CD14-positive monocyte (primary cell): Measurements from ENCODE around the gene FCHO2. TPM values are rescaled to one million over a fixed set of nuclear protein-coding genes. Genes with fewer than 3 reads are reported as not detected.

Experiments
- DNase-seq, 3 donors: peaks; one replicate each; pipeline ENCODE4 v3.0.0-alpha.2; 2011 to 2022
- H2AFZ ChIP-seq: 2 replicates; pipeline ENCODE4 v1.6.0; 2012; ENCODE audit warnings: mild to moderate bottlenecking, low read depth, low read length, inconsistent platforms; ENCODE audit not compliant: insufficient read depth, poor library complexity, severe bottlenecking
- H3K27ac ChIP-seq, 2 donors: 1 replicate in 1 of 2; 2 replicates in 1 of 2; pipeline ENCODE4 v1.5.1; 2012 to 2013; ENCODE audit warnings: low read length in 2 of 2, control low read depth in 1 of 2, inconsistent platforms in 1 of 2, low read depth in 1 of 2, mild to moderate bottlenecking in 1 of 2
- H3K27me3 ChIP-seq, 2 donors: one replicate each; pipeline versions ENCODE4 v1.6.0 to v1.6.1; 2011 to 2013; ENCODE audit warnings: low read length in 2 of 2; ENCODE audit not compliant: control insufficient read depth in 2 of 2, insufficient read depth in 2 of 2
- H3K36me3 ChIP-seq, 2 donors: replicated peaks in 1 of 2; 1 replicate in 1 of 2; 2 replicates in 1 of 2; pipeline versions ENCODE4 v1.5.1 to v1.6.1; 2012 to 2013; ENCODE audit warnings: low read length in 2 of 2, control low read depth in 1 of 2, inconsistent platforms in 1 of 2, mild to moderate bottlenecking in 1 of 2; ENCODE audit not compliant: insufficient read depth in 2 of 2, control insufficient read depth in 1 of 2
- H3K4me1 ChIP-seq, 2 donors: 1 replicate in 1 of 2; 2 replicates in 1 of 2; pipeline versions ENCODE4 v1.5.1 to v1.6.1; 2012 to 2013; ENCODE audit warnings: low read length in 2 of 2, control low read depth in 1 of 2, inconsistent platforms in 1 of 2, mild to moderate bottlenecking in 1 of 2, moderate library complexity in 1 of 2; ENCODE audit not compliant: insufficient read depth in 2 of 2, control insufficient read depth in 1 of 2
- H3K4me2 ChIP-seq: replicated peaks from 2 replicates; pipeline ENCODE3; 2012; ENCODE audit warnings: low read length, moderate library complexity, mild to moderate bottlenecking; ENCODE audit not compliant: poor library complexity, severe bottlenecking; ENCODE audit errors: extremely low read depth
- H3K4me3 ChIP-seq, 3 experiments: fragments of 200-600 bp in 1 of 3; sonication (generic) in 1 of 3; replicated peaks in 1 of 3; 1 replicate in 2 of 3; 2 replicates in 1 of 3; pipeline ENCODE4 v1.5.1; 2011 to 2013; ENCODE audit warnings: low read length in 3 of 3, mild to moderate bottlenecking in 3 of 3, control low read depth in 2 of 3, low read depth in 2 of 3, inconsistent platforms in 1 of 3, moderate library complexity in 1 of 3
- H3K79me2 ChIP-seq: 2 replicates; pipeline ENCODE4 v1.6.0; 2012; ENCODE audit warnings: mild to moderate bottlenecking, control low read depth, inconsistent platforms, low read length, moderate library complexity; ENCODE audit not compliant: insufficient read depth
- H3K9ac ChIP-seq: 2 replicates; pipeline ENCODE4 v1.6.0; 2017; ENCODE audit warnings: low read length, mild to moderate bottlenecking; ENCODE audit not compliant: insufficient read depth, poor library complexity, severe bottlenecking
- H3K9me3 ChIP-seq, 2 donors: replicated peaks in 1 of 2; 1 replicate in 1 of 2; 2 replicates in 1 of 2; pipeline versions ENCODE4 v1.5.1 to v1.6.1; 2012 to 2013; ENCODE audit warnings: low read length in 2 of 2, control low read depth in 1 of 2; ENCODE audit not compliant: control insufficient read depth in 1 of 2, insufficient read depth in 1 of 2
- H4K20me1 ChIP-seq: 2 replicates; pipeline ENCODE4 v1.6.0; 2012; ENCODE audit warnings: mild to moderate bottlenecking, low read length, control low read depth, moderate library complexity; ENCODE audit not compliant: insufficient read depth
- H3K27ac Mint-ChIP-seq, 7 donors: one replicate each; pipeline ENCODE4 v1.8.0; 2020; ENCODE audit warnings: mild to moderate bottlenecking in 7 of 7, mixed read lengths in 7 of 7, moderate library complexity in 6 of 7, inconsistent platforms in 2 of 7
- H3K27me3 Mint-ChIP-seq, 3 donors: one replicate each; pipeline ENCODE4 v1.8.0; 2021 to 2022; ENCODE audit warnings: low read depth in 3 of 3, mild to moderate bottlenecking in 3 of 3, mixed read lengths in 3 of 3, moderate library complexity in 3 of 3, inconsistent platforms in 1 of 3
- H3K36me3 Mint-ChIP-seq, 2 donors: one replicate each; pipeline ENCODE4 v1.8.0; 2020; ENCODE audit warnings: mixed read lengths in 2 of 2, inconsistent platforms in 1 of 2, mild to moderate bottlenecking in 1 of 2
- H3K4me1 Mint-ChIP-seq: one replicate; pipeline ENCODE4 v1.8.0; 2020; ENCODE audit warnings: mild to moderate bottlenecking, mixed read lengths
- H3K4me3 Mint-ChIP-seq, 2 donors: one replicate each; pipeline ENCODE4 v1.8.0; 2020; ENCODE audit warnings: mild to moderate bottlenecking in 2 of 2, mixed read lengths in 2 of 2, moderate library complexity in 1 of 2
- H3K9me3 Mint-ChIP-seq, 7 donors: one replicate each; pipeline ENCODE4 v1.8.0; 2020 to 2022; ENCODE audit warnings: mixed read lengths in 7 of 7, mild to moderate bottlenecking in 6 of 7, moderate library complexity in 6 of 7, inconsistent platforms in 2 of 7
- CTCF ChIP-seq: fragments of 200-600 bp; IDR thresholded peaks from one replicate; pipeline ENCODE4 v1.8.0; 2022; ENCODE audit warnings: antibody characterized with exemption, mild to moderate bottlenecking
- WGBS: methylation state at CpG from one replicate; pipeline ENCODE4 v1.1.5; 2013; ENCODE audit warnings: missing lambda C conversion rate; ENCODE audit not compliant: insufficient coverage; 5-methylcytosine and 5-hydroxymethylcytosine counted together
- intact Hi-C, 2 donors: fragments of 100-400 bp; cut with micrococcal nuclease; formaldehyde crosslinking; loops; one replicate each; pipeline versions ENCODE4 v1.15.0 to v1.15.1; 2023
- polyA plus RNA-seq, 3 donors: library from polyadenylated mRNA; depleted of rRNA in 1 of 3; unstranded in 2 of 3; stranded (reverse) in 1 of 3; fragments of 300-500 nt in 2 of 3; fragments of >200 nt in 1 of 3; fragmentation: Illumina TruSeq in 2 of 3; gene quantifications; 1 replicate in 2 of 3; 2 replicates in 1 of 3; pipeline ENCODE4 v1.2.3, GENCODE V29; 2012 to 2021

FCHO2 gene
- polyA plus RNA-seq, 3 donors, result 8.3 to 10.1 (median 9.9) TPM

GRCh38 chr5:73032635-73033034 lies 76.8 kb downstream of the FCHO2 start:
- H3K27me3 ChIP-seq, result no peaks in the 10 kb centered on the region
- peaks cover 0 to 1% (median 0%) of the 10 kb centered on the region in 7 donors for H3K9me3 Mint-ChIP-seq
- H3K4me1 ChIP-seq, result no peaks in the 10 kb centered on the region
- peaks cover 0 to 32% of the 10 kb centered on the region in 2 donors for H3K36me3 ChIP-seq
- no peak for TF ChIP-seq CTCF
- H4K20me1 ChIP-seq, result no peaks in the 10 kb centered on the region
- H3K4me3 ChIP-seq, result no peak overlapping the region
- H3K4me2 ChIP-seq, result no peak overlapping the region
- no peak overlapping the region for H3K4me3 Mint-ChIP-seq
- intact Hi-C loops, result no loop called here
- no peak overlapping the region for H2AFZ ChIP-seq
- H3K27ac ChIP-seq, result no peak overlapping the region
- H3K36me3 Mint-ChIP-seq, result peaks cover 7 to 24% of the 10 kb centered on the region in 2 donors
- H3K4me1 Mint-ChIP-seq, result no peaks in the 10 kb centered on the region
- H3K27ac Mint-ChIP-seq, result no peak overlapping the region
- H3K9ac ChIP-seq, result no peak overlapping the region
- no peaks in the 10 kb centered on the region for H3K9me3 ChIP-seq
- no CpG with 5 or more reads among the region's 2 CpGs for WGBS
- no peaks in the 10 kb centered on the region for H3K79me2 ChIP-seq
- H3K27me3 Mint-ChIP-seq, result no peaks in the 10 kb centered on the region
- no peak for DNase-seq

DNA sequence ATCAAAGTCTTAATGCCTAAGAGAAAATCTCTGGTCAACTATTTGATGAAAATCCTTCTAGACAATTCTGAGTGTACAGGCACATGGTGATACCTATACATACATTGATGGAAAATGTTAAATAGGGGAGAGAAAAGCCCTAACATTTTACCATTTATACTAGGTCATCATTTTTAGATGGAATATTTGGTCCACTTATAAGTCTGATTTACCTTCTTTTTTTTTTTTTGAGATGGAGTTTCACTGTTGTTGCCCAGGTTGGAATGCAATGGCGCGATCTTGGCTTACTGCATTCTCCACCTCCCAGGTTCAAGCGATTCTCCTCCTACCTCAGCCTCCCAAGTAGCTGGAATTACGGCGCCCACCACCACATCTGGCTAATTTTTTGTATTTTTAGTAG lies 81.7 kb downstream of the FCHO2 start:
- Histone ChIP-seq H3K4me1 (no peaks in the 10 kb centered on the region), H3K4me2 (no peak overlapping the region), H4K20me1 (no peaks in the 10 kb centered on the region), H3K4me3 (no peak overlapping the region), H3K27ac (no peak overlapping the region), H3K27me3 (no peaks in the 10 kb centered on the region), H3K9me3 (no peaks in the 10 kb centered on the region), H3K36me3 (peaks cover 0 to 49% of the 10 kb centered on the region in 2 donors), H3K79me2 (no peaks in the 10 kb centered on the region), H2AFZ (no peak overlapping the region), H3K9ac (no peak overlapping the region)
- Mint-ChIP-seq H3K4me3 (no peak overlapping the region), H3K27me3 (no peaks in the 10 kb centered on the region), H3K27ac (no peak overlapping the region), H3K4me1 (no peaks in the 10 kb centered on the region), H3K36me3 (peaks cover 8 to 28% of the 10 kb centered on the region in 2 donors), H3K9me3 (peaks cover 0 to 1% (median 0%) of the 10 kb centered on the region in 7 donors)
- DNase-seq, result no peak
- TF ChIP-seq CTCF, result no peak
- no CpG with 5 or more reads among the region's 5 CpGs for WGBS
- intact Hi-C loops, result no loop called here
